Right lobe of liver (tissue), 4 donors: ENCODE data around the gene LCNL1.

ENCODE experiments used
- CTCF ChIP-seq, 4 donors: fragments of 200-600 bp in 3 of 4; fragments of 450-650 bp in 1 of 4; IDR thresholded peaks; one replicate each; pipeline versions ENCODE4 v1.5.1 to v1.8.0; 2016 to 2022; ENCODE audit warnings: antibody characterized with exemption in 4 of 4, mild to moderate bottlenecking in 2 of 4
- POLR2A ChIP-seq: fragments of 450-650 bp; IDR thresholded peaks from one replicate; pipeline ENCODE4 v1.6.1; 2017; ENCODE audit warnings: antibody characterized with exemption, mild to moderate bottlenecking
- donor health status: DM: no; HTN: no; CAD: no.
- donor health status: DM: no; HTN: no; CAD: no.
- donor health status: DM: no; HTN: yes; CAD: no.

GRCh38 chr9:136968333-136969127 lies 14.3 kb upstream of the LCNL1 start:
- TF ChIP-seq CTCF (IDR thresholded peaks at IDR 0.05) (no peak), POLR2A (no peak)
